Small intestine (tissue), 7 donors: ENCODE results near the gene BRI3. TPM values are rescaled to one million over a fixed set of nuclear protein-coding genes. Genes with fewer than 3 reads are reported as not detected.

Experiments used
- DNase-seq, 2 donors: peaks; one replicate each; pipeline versions ENCODE4 v3.0.0 to v3.0.0-alpha.2; 2013
- FAIRE-seq: peaks from 2 replicates; lab custom pipeline; 2012; peaks lifted over from hg19 to GRCh38; lab: Jason Lieb, UNC
- H3K27ac ChIP-seq, 3 donors: one replicate each; pipeline ENCODE4 v1.5.1; 2013; ENCODE audit warnings: low read length in 2 of 3, mild to moderate bottlenecking in 2 of 3, control low read depth in 1 of 3, inconsistent platforms in 1 of 3, low read depth in 1 of 3, moderate library complexity in 1 of 3
- H3K27me3 ChIP-seq, 3 donors: one replicate each; pipeline ENCODE4 v1.6.1; 2013; ENCODE audit warnings: low read length in 3 of 3, inconsistent platforms in 1 of 3; ENCODE audit not compliant: control insufficient read depth in 3 of 3, insufficient read depth in 3 of 3
- H3K36me3 ChIP-seq, 3 donors: one replicate each; pipeline ENCODE4 v1.6.1; 2013; ENCODE audit warnings: low read length in 3 of 3, inconsistent platforms in 1 of 3, low read depth in 1 of 3, mild to moderate bottlenecking in 1 of 3, moderate library complexity in 1 of 3; ENCODE audit not compliant: control insufficient read depth in 3 of 3, insufficient read depth in 2 of 3
- H3K4me1 ChIP-seq, 3 donors: one replicate each; pipeline ENCODE4 v1.6.1; 2013; ENCODE audit warnings: low read length in 2 of 3, inconsistent platforms in 1 of 3, low read depth in 1 of 3, mild to moderate bottlenecking in 1 of 3, moderate library complexity in 1 of 3; ENCODE audit not compliant: control insufficient read depth in 3 of 3, insufficient read depth in 2 of 3
- H3K4me3 ChIP-seq, 3 donors: one replicate each; pipeline ENCODE4 v1.5.1; 2013; ENCODE audit warnings: low read length in 3 of 3, control low read depth in 1 of 3, inconsistent platforms in 1 of 3, low read depth in 1 of 3, mild to moderate bottlenecking in 1 of 3, moderate library complexity in 1 of 3
- H3K9me3 ChIP-seq, 2 donors: one replicate each; pipeline ENCODE4 v1.6.1; 2013; ENCODE audit warnings: low read depth in 1 of 2, low read length in 1 of 2; ENCODE audit not compliant: control insufficient read depth in 2 of 2, insufficient read depth in 1 of 2
- WGBS, 3 donors: extraction: QIAGEN DNeasy Blood & Tissue Kit; methylation state at CpG; one replicate each; pipeline ENCODE4 v1.1.7; 2013; 5-methylcytosine and 5-hydroxymethylcytosine counted together
- polyA plus RNA-seq, 4 donors: library from polyadenylated mRNA; stranded (reverse) in 3 of 4; unstranded in 1 of 4; fragments of 200-250 nt in 3 of 4; fragments of 120-200 nt in 1 of 4; gene quantifications; one replicate each; pipeline versions ENCODE4 v1.2.1 to v1.2.3, GENCODE V29; 2013
- donor health status: healthy with polysubstance abuse.
- donor health status: control.
- donor health status: control.
- donor health status: Bipolar disorder and iron deficiency.
- donor health status: healthy.

BRI3 gene
- polyA plus RNA-seq, 4 donors = 186 to 384 (median 274) TPM

GRCh38 chr7:98236355-98237185, 44.9 kb upstream of the BRI3 start:
- H3K9me3 ChIP-seq = no peaks in the 10 kb centered on the region
- H3K4me1 ChIP-seq = no peaks in the 10 kb centered on the region
- H3K27ac ChIP-seq = no peak overlapping the region
- no peak overlapping the region for H3K4me3 ChIP-seq
- no peak for FAIRE-seq
- H3K36me3 ChIP-seq = peaks cover 2 to 66% (median 3%) of the 10 kb centered on the region in 3 donors
- H3K27me3 ChIP-seq = no peaks in the 10 kb centered on the region
- 94 to 97% (median 95%) methylated on average over 24 to 25 of the region's 25 CpGs for WGBS, 3 donors
- DNase-seq = no peak

DNA sequence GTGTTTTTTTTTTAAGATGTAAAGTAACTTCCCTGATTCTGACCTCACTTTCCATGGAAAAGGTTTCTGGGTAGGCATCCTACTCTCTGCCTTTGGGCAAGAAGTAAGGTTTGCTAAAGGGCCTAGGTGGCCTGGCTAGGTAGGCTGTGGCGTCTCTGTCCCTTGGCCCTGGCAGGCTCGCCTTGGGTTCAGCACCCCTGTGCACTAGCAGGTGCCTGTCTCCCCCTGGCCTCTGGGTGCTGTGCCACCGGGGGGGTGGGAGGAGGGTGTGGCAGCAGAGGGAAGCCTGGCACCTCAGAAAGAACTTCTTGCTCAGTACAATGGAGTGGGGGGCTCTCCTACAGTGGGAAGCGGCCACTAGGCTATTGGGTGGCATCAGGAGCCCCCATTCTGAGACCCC, 43.4 kb upstream of the BRI3 start:
- Histone ChIP-seq H3K4me1 (no peaks in the 10 kb centered on the region), H3K36me3 (peaks cover 2 to 58% (median 3%) of the 10 kb centered on the region in 3 donors), H3K9me3 (no peaks in the 10 kb centered on the region), H3K4me3 (no peak overlapping the region), H3K27ac (no peak overlapping the region), H3K27me3 (no peaks in the 10 kb centered on the region)
- DNase-seq = no peak
- FAIRE-seq = no peak
- 92 to 98% (median 96%) methylated on average over 4 of the region's 4 CpGs for WGBS, 3 donors

DNA sequence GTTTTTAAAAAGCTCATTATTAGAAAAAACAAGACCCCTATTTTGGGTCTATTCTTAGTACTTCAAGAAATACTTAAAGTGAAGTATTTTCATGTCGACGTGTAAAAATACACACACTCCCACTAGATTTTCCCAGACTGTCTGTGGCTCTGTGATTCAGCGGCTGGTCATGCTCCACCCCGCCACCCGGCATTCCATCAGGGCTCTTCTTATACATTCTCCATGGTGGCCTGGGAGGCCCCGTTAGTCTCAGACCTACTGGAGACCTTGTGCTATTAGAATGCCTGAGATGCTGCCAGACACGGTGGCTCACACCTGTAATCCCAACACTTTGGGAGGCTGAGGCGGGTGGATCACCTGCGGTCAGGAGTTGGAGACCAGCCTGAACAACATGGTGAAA, 42.5 kb upstream of the BRI3 start:
- peaks cover 0 to 58% (median 2%) of the 10 kb centered on the region in 3 donors for H3K36me3 ChIP-seq
- no peaks in the 10 kb centered on the region for H3K4me1 ChIP-seq
- H3K27ac ChIP-seq = no peak overlapping the region
- no peak for FAIRE-seq
- H3K27me3 ChIP-seq = no peaks in the 10 kb centered on the region
- DNase-seq = no peak
- 94 to 96% (median 95%) methylated on average over 9 of the region's 9 CpGs for WGBS, 3 donors
- H3K4me3 ChIP-seq = no peak overlapping the region
- H3K9me3 ChIP-seq = no peaks in the 10 kb centered on the region

DNA sequence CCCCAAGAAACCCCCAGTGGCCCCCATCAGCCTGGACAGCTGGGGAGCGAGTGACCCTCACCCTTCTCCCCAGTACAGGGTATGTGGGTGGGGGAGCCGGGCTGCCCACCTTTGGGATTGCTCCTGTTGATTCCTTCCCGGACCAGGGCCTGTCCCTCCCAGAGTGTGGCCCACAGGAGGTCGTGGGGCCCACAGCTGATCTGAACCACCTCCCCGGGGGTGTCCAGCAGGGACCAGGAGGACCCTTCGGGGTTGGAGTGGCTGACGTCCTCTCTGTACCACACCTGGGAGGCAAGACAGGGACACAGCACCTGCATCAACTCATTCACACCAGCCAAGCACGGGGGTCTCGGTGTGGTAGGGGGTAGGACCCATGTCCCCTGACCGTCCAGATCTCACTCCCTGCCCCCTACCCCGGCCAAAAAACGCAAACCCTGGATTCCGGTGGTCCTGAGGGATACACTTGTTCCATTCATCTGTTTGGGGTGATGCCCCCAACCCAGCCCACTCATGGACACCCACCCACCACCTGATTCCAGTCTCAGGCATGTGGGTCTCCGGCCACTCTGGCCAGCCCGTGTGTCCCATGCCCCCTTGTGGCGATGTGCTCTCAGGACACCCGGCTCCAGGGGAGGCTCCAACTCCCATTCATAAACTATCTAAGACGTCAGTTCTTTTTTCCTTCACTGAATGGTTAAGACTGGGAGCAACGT, 40.4 kb upstream of the BRI3 start:
- DNase-seq = peak; percentile 43 to 46
- no peaks in the 10 kb centered on the region for H3K27me3 ChIP-seq
- no peak for FAIRE-seq
- 61 to 71% (median 68%) methylated on average over 18 to 19 of the region's 19 CpGs for WGBS, 3 donors
- no peak overlapping the region for H3K4me3 ChIP-seq
- H3K36me3 ChIP-seq = peaks cover 0 to 73% (median 0%) of the 10 kb centered on the region in 3 donors
- H3K9me3 ChIP-seq = no peaks in the 10 kb centered on the region
- no peak overlapping the region for H3K27ac ChIP-seq
- H3K4me1 ChIP-seq = no peaks in the 10 kb centered on the region

DNA sequence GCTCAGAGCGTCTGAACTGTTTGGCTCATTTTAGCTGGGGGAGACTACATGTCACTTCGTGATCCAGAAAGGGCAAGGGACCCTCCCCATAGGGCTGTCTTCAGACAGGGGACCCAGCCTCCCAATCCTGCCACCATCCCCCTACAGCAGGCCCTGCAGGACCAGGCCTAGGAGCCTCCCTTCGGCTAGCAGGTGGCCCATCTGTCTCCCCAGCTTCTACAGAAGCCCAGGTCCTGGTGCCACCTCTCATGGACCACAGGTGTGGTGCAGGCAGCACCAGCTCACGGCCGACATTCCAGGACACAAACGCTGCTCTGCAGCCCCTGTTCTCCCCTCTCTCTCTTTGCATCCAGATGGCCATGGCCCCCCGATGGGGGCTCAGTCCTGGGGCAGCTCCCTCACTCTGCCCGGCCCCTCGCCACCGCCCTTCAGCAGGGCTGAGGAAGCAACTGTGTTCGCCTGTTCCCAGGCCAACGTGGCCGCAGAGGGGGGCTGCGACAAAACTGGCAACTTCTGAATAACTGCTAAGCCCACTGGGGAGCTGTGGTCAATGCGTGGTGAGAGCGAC, 39.7 kb upstream of the BRI3 start:
- H3K36me3 ChIP-seq = peaks cover 0 to 66% (median 0%) of the 10 kb centered on the region in 3 donors
- no peaks in the 10 kb centered on the region for H3K9me3 ChIP-seq
- H3K27me3 ChIP-seq = no peaks in the 10 kb centered on the region
- WGBS, 3 donors = 86 to 91% (median 87%) methylated on average over 15 to 16 of the region's 16 CpGs
- H3K27ac ChIP-seq = no peak overlapping the region
- DNase-seq (no peak), FAIRE-seq (no peak)
- no peak overlapping the region for H3K4me3 ChIP-seq
- no peaks in the 10 kb centered on the region for H3K4me1 ChIP-seq

DNA sequence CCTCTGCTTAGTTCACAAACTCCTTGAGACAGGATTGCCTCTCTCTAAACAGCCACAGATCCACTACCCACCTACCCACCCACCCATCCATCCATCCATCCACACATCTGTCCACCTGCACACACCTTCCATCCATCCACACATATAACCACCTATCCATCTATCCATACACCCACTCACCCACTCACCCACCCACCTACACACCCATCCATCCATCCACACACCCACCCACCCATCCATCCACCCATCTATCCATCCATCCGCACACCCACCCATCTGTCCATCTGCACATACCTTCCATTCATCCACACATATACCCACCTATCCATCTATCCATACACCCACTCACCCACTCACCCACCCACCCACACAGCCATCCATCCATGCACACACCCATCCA, 39.1 kb upstream of the BRI3 start:
- no peaks in the 10 kb centered on the region for H3K9me3 ChIP-seq
- 98 to 100% (median 100%) methylated on average over 1 of the region's 1 CpG for WGBS, 3 donors

DNA sequence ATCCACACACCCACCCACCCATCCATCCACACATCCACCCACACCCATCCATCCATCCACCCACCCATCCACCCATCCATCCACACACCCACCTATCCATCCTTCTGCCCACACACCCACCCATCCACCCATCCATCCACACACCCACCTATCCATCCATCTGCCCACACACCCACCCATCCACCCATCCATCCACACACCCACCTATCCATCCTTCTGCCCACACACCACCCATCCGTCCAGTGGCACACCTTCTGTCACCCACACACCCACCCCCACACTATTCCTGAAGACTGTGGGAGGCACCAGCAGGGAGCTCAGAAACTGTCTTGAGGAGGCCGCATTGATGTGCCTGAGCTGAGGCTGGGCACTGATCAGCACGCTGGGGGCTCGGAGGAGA, 38.6 kb upstream of the BRI3 start:
- no peak overlapping the region for H3K4me3 ChIP-seq
- no peaks in the 10 kb centered on the region for H3K27me3 ChIP-seq
- FAIRE-seq = no peak
- H3K27ac ChIP-seq = no peak overlapping the region
- H3K36me3 ChIP-seq = peaks cover 0 to 68% (median 0%) of the 10 kb centered on the region in 3 donors
- DNase-seq = no peak
- no peaks in the 10 kb centered on the region for H3K4me1 ChIP-seq
- 90 to 94% (median 90%) methylated on average over 4 of the region's 4 CpGs for WGBS, 3 donors
- no peaks in the 10 kb centered on the region for H3K9me3 ChIP-seq

More for the DNA sequence above, 39.1 kb upstream of the BRI3 start:
- H3K4me1 ChIP-seq = no peaks in the 10 kb centered on the region
- FAIRE-seq (no peak), DNase-seq (no peak)
- H3K4me3 ChIP-seq = no peak overlapping the region
- H3K27me3 ChIP-seq = no peaks in the 10 kb centered on the region
- no peak overlapping the region for H3K27ac ChIP-seq
- peaks cover 0 to 65% (median 0%) of the 10 kb centered on the region in 3 donors for H3K36me3 ChIP-seq

DNA sequence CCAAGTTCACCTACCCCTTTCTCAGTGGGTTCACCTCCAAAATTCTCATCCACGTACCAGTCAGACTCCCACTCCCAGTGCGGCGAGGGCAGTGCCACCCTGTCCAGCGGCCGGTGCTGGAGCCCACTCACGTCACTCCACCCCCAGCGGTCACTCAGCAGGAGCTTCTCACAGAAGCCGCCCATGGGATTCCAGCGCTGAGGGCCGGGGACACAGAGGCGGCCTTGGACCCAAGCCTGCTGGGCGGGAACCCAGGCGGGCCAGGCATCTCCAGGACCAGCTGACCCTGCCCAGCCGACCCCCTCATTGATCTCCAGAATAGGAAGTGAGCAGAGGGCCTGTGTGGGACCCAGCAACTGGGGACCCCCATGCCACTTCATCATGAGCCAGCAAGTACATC, 36.6 kb upstream of the BRI3 start:
- no peaks in the 10 kb centered on the region for H3K27me3 ChIP-seq
- no peak for FAIRE-seq
- 94 to 97% (median 95%) methylated on average over 14 of the region's 14 CpGs for WGBS, 3 donors
- H3K4me3 ChIP-seq = no peak overlapping the region
- H3K9me3 ChIP-seq = no peaks in the 10 kb centered on the region
- H3K27ac ChIP-seq = no peak overlapping the region
- peaks cover 0 to 59% (median 0%) of the 10 kb centered on the region in 3 donors for H3K36me3 ChIP-seq
- peaks cover 0 to 5% (median 0%) of the 10 kb centered on the region in 3 donors for H3K4me1 ChIP-seq
- no peak for DNase-seq
